Glutamatergic neuron (in vitro differentiated cells): Measurements from ENCODE around the gene TDRD7. TPM values are rescaled to one million over a fixed set of nuclear protein-coding genes. Genes with fewer than 3 reads are reported as not detected.

ENCODE experiments used
- DNase-seq: peaks from one replicate; pipeline ENCODE4 v3.0.0; 2022
- H3K27ac Mint-ChIP-seq: one replicate; pipeline ENCODE4 v1.8.0; 2020; ENCODE audit warnings: mild to moderate bottlenecking, mixed read lengths, inconsistent platforms; ENCODE audit not compliant: unreplicated experiment
- H3K27me3 Mint-ChIP-seq: one replicate; pipeline ENCODE4 v1.8.0; 2020; ENCODE audit warnings: mild to moderate bottlenecking, moderate library complexity, mixed read lengths, inconsistent platforms; ENCODE audit not compliant: unreplicated experiment
- H3K36me3 Mint-ChIP-seq: one replicate; pipeline ENCODE4 v1.8.0; 2020; ENCODE audit warnings: mild to moderate bottlenecking, mixed read lengths, inconsistent platforms; ENCODE audit not compliant: unreplicated experiment
- H3K4me1 Mint-ChIP-seq: one replicate; pipeline ENCODE4 v1.8.0; 2020; ENCODE audit warnings: mild to moderate bottlenecking, low read depth, mixed read lengths, inconsistent platforms; ENCODE audit not compliant: unreplicated experiment
- H3K4me3 Mint-ChIP-seq: one replicate; pipeline ENCODE4 v1.8.0; 2020; ENCODE audit warnings: mild to moderate bottlenecking, mixed read lengths, inconsistent platforms; ENCODE audit not compliant: unreplicated experiment
- H3K9me3 Mint-ChIP-seq: one replicate; pipeline ENCODE4 v1.8.0; 2020; ENCODE audit warnings: mild to moderate bottlenecking, moderate library complexity, mixed read lengths, inconsistent platforms; ENCODE audit not compliant: unreplicated experiment
- CTCF ChIP-seq: fragments of 200-600 bp; sonication (generic); IDR thresholded peaks from one replicate; pipeline ENCODE4 v1.5.0; 2021; ENCODE audit not compliant: partially characterized antibody, unreplicated experiment
- total RNA-seq: library from RNA; stranded (reverse); fragmentation: NEBNext Ultra II Directional; extraction: Animal tissue kit (Norgen Biotek cat#: 25700); gene quantifications from one replicate; pipeline ENCODE4 v1.2.1, GENCODE V29; 2021; ENCODE audit not compliant: unreplicated experiment

The TDRD7 gene
- total RNA-seq, 1 donor from 2014 or later: 1.4 TPM

GRCh38 chr9:97403746-97404316 is 8.1 kb upstream of the TDRD7 start:
- DNase-seq: no peak
- no peak overlapping the region for H3K4me3 Mint-ChIP-seq
- peaks cover 2% of the 10 kb centered on the region for H3K27me3 Mint-ChIP-seq
- H3K9me3 Mint-ChIP-seq: no peaks in the 10 kb centered on the region
- no peak for TF ChIP-seq CTCF
- no peaks in the 10 kb centered on the region for H3K4me1 Mint-ChIP-seq
- H3K27ac Mint-ChIP-seq: no peak overlapping the region
- H3K36me3 Mint-ChIP-seq: peaks cover 7% of the 10 kb centered on the region

- Mint-ChIP-seq H3K27ac (no peak overlapping the region), H3K36me3 (peaks cover 7% of the 10 kb centered on the region), H3K27me3 (no peaks in the 10 kb centered on the region), H3K4me3 (no peak overlapping the region), H3K4me1 (no peaks in the 10 kb centered on the region), H3K9me3 (peaks cover 1% of the 10 kb centered on the region)
- DNase-seq: no peak
- TF ChIP-seq CTCF: no peak
Observed at GRCh38 chr9:97405551-97405950, 6.3 kb upstream of the TDRD7 start.

- Mint-ChIP-seq H3K27ac (no peak overlapping the region), H3K4me1 (no peaks in the 10 kb centered on the region), H3K36me3 (peaks cover 11% of the 10 kb centered on the region), H3K9me3 (peaks cover 1% of the 10 kb centered on the region), H3K4me3 (no peak overlapping the region), H3K27me3 (peaks cover 4% of the 10 kb centered on the region)
- TF ChIP-seq CTCF: no peak
- no peak for DNase-seq
Observed at GRCh38 chr9:97406620-97407177, 5.2 kb upstream of the TDRD7 start.

GRCh38 chr9:97408562-97408961 is 3.3 kb upstream of the TDRD7 start:
- DNase-seq: no peak
- no peak for TF ChIP-seq CTCF
- Mint-ChIP-seq H3K4me1 (no peaks in the 10 kb centered on the region), H3K9me3 (peaks cover 1% of the 10 kb centered on the region), H3K27me3 (peaks cover 4% of the 10 kb centered on the region), H3K27ac (no peak overlapping the region), H3K36me3 (peaks cover 11% of the 10 kb centered on the region), H3K4me3 (no peak overlapping the region)

- Mint-ChIP-seq H3K27ac (no peak overlapping the region), H3K4me1 (no peaks in the 10 kb centered on the region), H3K27me3 (peaks cover 8% of the 10 kb centered on the region), H3K4me3 (peak overlapping the region; percentile 97), H3K9me3 (peaks cover 1% of the 10 kb centered on the region), H3K36me3 (peaks cover 4% of the 10 kb centered on the region)
- TF ChIP-seq CTCF: no peak
- no peak for DNase-seq
Observed at GRCh38 chr9:97411440-97411788, 482 bp upstream of the TDRD7 start.
